Endothelial cell (in vitro differentiated cells): Measurements from ENCODE around the gene EBLN1. TPM values are rescaled to one million over a fixed set of nuclear protein-coding genes. Genes with fewer than 3 reads are reported as not detected.

Experiments used
- DNase-seq: peaks from one replicate; pipeline ENCODE4 v3.0.0; 2021; ENCODE audit warnings: low spot score
- H3K27ac Mint-ChIP-seq: one replicate; pipeline ENCODE4 v1.8.0; 2021; ENCODE audit warnings: mixed read lengths, inconsistent platforms; ENCODE audit not compliant: unreplicated experiment
- H3K27me3 Mint-ChIP-seq: one replicate; pipeline ENCODE4 v1.8.0; 2021; ENCODE audit warnings: mild to moderate bottlenecking, moderate library complexity, mixed read lengths, inconsistent platforms; ENCODE audit not compliant: unreplicated experiment
- H3K36me3 Mint-ChIP-seq: one replicate; pipeline ENCODE4 v1.8.0; 2021; ENCODE audit warnings: mild to moderate bottlenecking, low read depth, mixed read lengths, inconsistent platforms; ENCODE audit not compliant: unreplicated experiment
- H3K4me1 Mint-ChIP-seq: one replicate; pipeline ENCODE4 v1.8.0; 2021; ENCODE audit warnings: mild to moderate bottlenecking, mixed read lengths, inconsistent platforms; ENCODE audit not compliant: unreplicated experiment
- H3K4me3 Mint-ChIP-seq: one replicate; pipeline ENCODE4 v1.8.0; 2021; ENCODE audit warnings: mild to moderate bottlenecking, mixed read lengths, inconsistent platforms; ENCODE audit not compliant: unreplicated experiment
- H3K9me3 Mint-ChIP-seq: one replicate; pipeline ENCODE4 v1.8.0; 2021; ENCODE audit warnings: mixed read lengths, inconsistent platforms; ENCODE audit not compliant: unreplicated experiment
- CTCF ChIP-seq: fragments of 200-600 bp; sonication (generic); IDR thresholded peaks from one replicate; pipeline ENCODE4 v1.5.0; 2021; ENCODE audit warnings: antibody characterized with exemption; ENCODE audit not compliant: unreplicated experiment
- total RNA-seq: library from RNA; stranded (reverse); fragmentation: NEBNext Ultra II Directional; extraction: Animal tissue kit (Norgen Biotek cat#: 25700); gene quantifications from one replicate; pipeline ENCODE4 v1.2.1, GENCODE V29; 2021; ENCODE audit not compliant: unreplicated experiment

EBLN1 gene
- total RNA-seq, 1 donor from 2014 or later: not detected

DNA sequence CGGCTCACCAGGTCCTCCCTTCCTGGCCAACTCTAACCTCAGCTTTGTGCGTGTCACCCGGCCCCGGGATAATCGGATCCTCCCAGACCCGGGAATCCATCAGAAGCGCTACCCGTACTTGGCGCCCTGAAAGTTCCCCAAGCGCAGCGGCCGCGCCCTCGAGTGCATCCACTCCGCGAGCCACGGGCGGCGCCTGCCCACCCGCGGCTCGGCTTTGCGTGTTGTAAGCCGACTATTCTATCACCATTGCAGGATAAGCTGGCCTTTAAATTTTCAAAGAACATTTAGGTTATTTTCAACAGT, 35.7 kb upstream of the EBLN1 start:
- no peak for TF ChIP-seq CTCF
- H3K36me3 Mint-ChIP-seq: no peaks in the 10 kb centered on the region
- H3K27ac Mint-ChIP-seq: peak overlapping the region; percentile 80
- H3K27me3 Mint-ChIP-seq: peaks cover 4% of the 10 kb centered on the region
- peak; percentile 29 for DNase-seq
- peak overlapping the region; percentile 64 for H3K4me3 Mint-ChIP-seq
- H3K4me1 Mint-ChIP-seq: peaks cover 3% of the 10 kb centered on the region
- H3K9me3 Mint-ChIP-seq: no peaks in the 10 kb centered on the region

DNA sequence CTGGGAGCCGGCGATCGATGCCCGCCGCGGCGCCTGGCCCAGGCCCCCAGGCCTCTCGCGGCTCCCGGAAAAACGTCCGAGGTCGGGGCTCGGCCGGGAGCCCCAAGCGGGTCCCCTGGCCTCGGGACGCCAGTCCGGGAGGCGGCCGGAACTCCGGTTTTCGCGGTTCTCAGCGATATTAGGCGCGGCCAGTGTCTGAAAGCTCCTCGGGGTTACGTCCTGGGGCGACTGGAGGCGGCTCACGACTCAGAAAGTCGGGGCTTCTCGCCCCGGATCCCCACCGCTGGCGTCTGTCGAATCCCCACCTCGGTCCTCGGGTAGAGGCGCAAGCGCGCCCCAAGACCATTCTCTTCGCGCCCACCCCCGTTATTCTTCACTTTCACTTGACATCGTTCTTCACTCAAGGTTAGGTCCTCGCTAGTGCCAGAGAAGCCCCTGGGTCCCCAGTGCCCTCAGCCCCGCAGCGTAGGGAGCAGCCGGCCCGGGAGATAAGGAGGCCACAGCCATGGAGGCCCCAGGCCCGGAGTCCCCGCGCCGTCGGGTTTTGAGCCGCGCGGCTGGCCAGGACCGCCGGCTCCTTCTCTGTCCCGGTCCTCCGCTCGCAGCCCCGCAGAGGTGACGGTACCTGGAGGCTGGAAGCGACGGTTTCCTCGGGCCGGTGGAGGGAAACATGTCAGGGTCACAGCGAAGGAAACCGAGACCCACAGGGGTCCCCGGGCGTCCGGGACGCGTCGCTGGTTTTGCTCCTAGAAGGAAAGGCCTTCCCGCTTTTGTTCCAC, 35.2 kb upstream of the EBLN1 start:
- H3K27ac Mint-ChIP-seq: peak overlapping the region; percentile 80
- TF ChIP-seq CTCF: no peak
- H3K9me3 Mint-ChIP-seq: no peaks in the 10 kb centered on the region
- DNase-seq: peak; percentile 39
- peaks cover 3% of the 10 kb centered on the region for H3K4me1 Mint-ChIP-seq
- peak overlapping the region; percentile 91 for H3K4me3 Mint-ChIP-seq
- peaks cover 4% of the 10 kb centered on the region for H3K27me3 Mint-ChIP-seq
- H3K36me3 Mint-ChIP-seq: no peaks in the 10 kb centered on the region

DNA sequence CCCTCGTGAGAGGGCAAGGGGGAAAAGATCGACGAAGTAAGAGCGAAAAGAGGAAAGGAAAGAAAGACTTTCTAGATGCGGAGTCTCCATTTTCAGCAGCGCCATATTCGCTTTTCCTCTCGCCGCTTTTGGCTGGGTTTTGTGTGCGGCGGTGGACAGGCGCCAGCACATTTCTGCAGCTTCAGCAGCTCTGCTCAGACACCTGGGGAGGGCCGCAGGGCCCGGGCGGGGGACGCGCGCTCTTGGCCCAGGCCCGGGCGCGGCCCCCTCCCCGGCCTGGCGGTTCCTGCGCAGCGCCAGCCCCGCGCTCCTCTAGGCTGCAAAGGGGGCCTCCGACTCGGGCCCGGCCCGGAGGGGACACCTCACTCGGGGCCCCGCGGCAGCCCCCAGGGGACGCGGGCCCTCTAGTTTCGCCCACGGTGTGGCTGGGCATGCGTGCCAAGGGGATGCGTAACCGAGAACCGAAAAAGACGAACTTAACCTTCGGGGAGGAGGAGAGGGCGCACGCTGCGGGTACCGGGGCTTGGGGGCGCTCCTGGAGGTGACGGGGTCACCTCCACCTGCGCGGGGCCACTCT, 34.5 kb upstream of the EBLN1 start:
- no peak for TF ChIP-seq CTCF

GRCh38 chr10:22251751-22252223, 34.0 kb upstream of the EBLN1 start:
- H3K4me1 Mint-ChIP-seq: peaks cover 3% of the 10 kb centered on the region
- H3K36me3 Mint-ChIP-seq: no peaks in the 10 kb centered on the region
- no peak for TF ChIP-seq CTCF
- H3K27me3 Mint-ChIP-seq: peaks cover 4% of the 10 kb centered on the region
- DNase-seq: peak; percentile 44
- H3K27ac Mint-ChIP-seq: peak overlapping the region; percentile 98
- no peaks in the 10 kb centered on the region for H3K9me3 Mint-ChIP-seq
- H3K4me3 Mint-ChIP-seq: peak overlapping the region; percentile 98

More for the DNA sequence above, 34.5 kb upstream of the EBLN1 start:
- Mint-ChIP-seq H3K27me3 (peaks cover 4% of the 10 kb centered on the region), H3K4me1 (peaks cover 3% of the 10 kb centered on the region), H3K27ac (peak overlapping the region; percentile 98), H3K4me3 (peak overlapping the region; percentile 98), H3K36me3 (no peaks in the 10 kb centered on the region), H3K9me3 (no peaks in the 10 kb centered on the region)
- DNase-seq: peak; percentile 41
